Sigmoid colon (tissue), 4 donors: ENCODE data around the gene TOPORS.

Source experiments
- EP300 ChIP-seq, 4 donors: sonication (generic); formaldehyde crosslinking; IDR thresholded peaks; one replicate each; pipeline ENCODE4 v1.6.1; 2017; ENCODE audit warnings: antibody characterized with exemption in 4 of 4
- POLR2A ChIP-seq, 2 donors: fragments of 450-650 bp; IDR thresholded peaks; one replicate each; pipeline ENCODE4 v1.6.1; 2016; ENCODE audit warnings: antibody characterized with exemption in 2 of 2, mild to moderate bottlenecking in 2 of 2, moderate library complexity in 2 of 2
- TF ChIP-seq, protein P1 (sequence below), 4 experiments: fragments of 450-650 bp in 3 of 4; fragments of 200-600 bp in 1 of 4; IDR thresholded peaks; one replicate each; pipeline ENCODE4 v1.5.1; 2016 to 2019; ENCODE audit warnings: antibody characterized with exemption in 4 of 4, mild to moderate bottlenecking in 3 of 4, moderate library complexity in 2 of 4

DNA sequence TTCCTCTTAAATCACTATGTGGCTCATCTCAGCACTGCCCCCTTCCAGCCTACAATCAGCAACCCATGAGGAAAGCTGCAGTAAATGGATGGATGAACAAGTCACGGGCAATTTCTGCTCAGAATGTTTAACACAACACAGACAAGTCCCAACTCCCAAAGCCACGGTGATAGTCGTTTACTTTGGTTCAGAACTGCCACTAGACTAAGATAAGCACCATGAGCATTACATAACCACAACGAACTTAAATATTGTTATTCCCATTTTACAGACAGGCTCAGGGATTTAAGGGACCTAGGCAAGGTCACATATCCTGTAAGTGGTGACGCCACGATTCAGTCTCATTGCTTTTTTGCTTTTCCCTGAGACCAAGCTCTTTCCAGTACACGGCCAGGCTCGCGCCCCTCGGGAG lies 2.2 kb downstream of the TOPORS start:
- TF ChIP-seq, protein P1, sequence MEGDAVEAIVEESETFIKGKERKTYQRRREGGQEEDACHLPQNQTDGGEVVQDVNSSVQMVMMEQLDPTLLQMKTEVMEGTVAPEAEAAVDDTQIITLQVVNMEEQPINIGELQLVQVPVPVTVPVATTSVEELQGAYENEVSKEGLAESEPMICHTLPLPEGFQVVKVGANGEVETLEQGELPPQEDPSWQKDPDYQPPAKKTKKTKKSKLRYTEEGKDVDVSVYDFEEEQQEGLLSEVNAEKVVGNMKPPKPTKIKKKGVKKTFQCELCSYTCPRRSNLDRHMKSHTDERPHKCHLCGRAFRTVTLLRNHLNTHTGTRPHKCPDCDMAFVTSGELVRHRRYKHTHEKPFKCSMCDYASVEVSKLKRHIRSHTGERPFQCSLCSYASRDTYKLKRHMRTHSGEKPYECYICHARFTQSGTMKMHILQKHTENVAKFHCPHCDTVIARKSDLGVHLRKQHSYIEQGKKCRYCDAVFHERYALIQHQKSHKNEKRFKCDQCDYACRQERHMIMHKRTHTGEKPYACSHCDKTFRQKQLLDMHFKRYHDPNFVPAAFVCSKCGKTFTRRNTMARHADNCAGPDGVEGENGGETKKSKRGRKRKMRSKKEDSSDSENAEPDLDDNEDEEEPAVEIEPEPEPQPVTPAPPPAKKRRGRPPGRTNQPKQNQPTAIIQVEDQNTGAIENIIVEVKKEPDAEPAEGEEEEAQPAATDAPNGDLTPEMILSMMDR (IDR thresholded peaks at IDR 0.05), result no peak
- TF ChIP-seq POLR2A (IDR thresholded peaks at IDR 0.05), result no peak
- TF ChIP-seq EP300 (IDR thresholded peaks at IDR 0.05), result no peak
